ENCODE measurements around the gene POMP.
A peak's percentile ranks its signal among the peaks of the same experiment; 100 is the strongest.

Gene POMP

GRCh38 chr13:28626266-28626665 lies 32.7 kb upstream of the POMP start:
- H3K27me3 Mint-ChIP-seq (ENCODE audit: low read depth), result peaks cover 13% of the 10 kb centered on the region
- H3K4me3 Mint-ChIP-seq, result no peak overlapping the region
- no peak overlapping the region for H3K27ac Mint-ChIP-seq
- H3K4me1 Mint-ChIP-seq (ENCODE audit: low read depth), result peaks cover 6% of the 10 kb centered on the region
- H3K36me3 Mint-ChIP-seq (ENCODE audit: low read depth), result no peaks in the 10 kb centered on the region
- no peaks in the 10 kb centered on the region for H3K9me3 Mint-ChIP-seq

- Mint-ChIP-seq H3K27me3 (ENCODE audit: low read depth) (peaks cover 17% of the 10 kb centered on the region), H3K27ac (no peak overlapping the region), H3K4me3 (no peak overlapping the region), H3K9me3 (no peaks in the 10 kb centered on the region), H3K4me1 (ENCODE audit: low read depth) (peaks cover 6% of the 10 kb centered on the region), H3K36me3 (ENCODE audit: low read depth) (no peaks in the 10 kb centered on the region)
Measured at GRCh38 chr13:28628241-28628640, 30.7 kb upstream of the POMP start.

- Mint-ChIP-seq H3K27ac (no peak overlapping the region), H3K9me3 (no peaks in the 10 kb centered on the region), H3K4me3 (no peak overlapping the region), H3K27me3 (ENCODE audit: low read depth) (peaks cover 27% of the 10 kb centered on the region), H3K4me1 (ENCODE audit: low read depth) (no peaks in the 10 kb centered on the region), H3K36me3 (ENCODE audit: low read depth) (no peaks in the 10 kb centered on the region)
Measured at GRCh38 chr13:28630869-28631268, 28.1 kb upstream of the POMP start.

- no peaks in the 10 kb centered on the region for H3K9me3 Mint-ChIP-seq
- H3K36me3 Mint-ChIP-seq (ENCODE audit: low read depth), result no peaks in the 10 kb centered on the region
- no peak overlapping the region for H3K27ac Mint-ChIP-seq
- H3K4me1 Mint-ChIP-seq (ENCODE audit: low read depth), result peaks cover 4% of the 10 kb centered on the region
- H3K27me3 Mint-ChIP-seq (ENCODE audit: low read depth), result peaks cover 33% of the 10 kb centered on the region
- no peak overlapping the region for H3K4me3 Mint-ChIP-seq
Measured at GRCh38 chr13:28631801-28632200, 27.1 kb upstream of the POMP start.

- no peak overlapping the region for H3K27ac Mint-ChIP-seq
- H3K4me1 Mint-ChIP-seq (ENCODE audit: low read depth), result peaks cover 6% of the 10 kb centered on the region
- H3K36me3 Mint-ChIP-seq (ENCODE audit: low read depth), result no peaks in the 10 kb centered on the region
- H3K9me3 Mint-ChIP-seq, result no peaks in the 10 kb centered on the region
- H3K27me3 Mint-ChIP-seq (ENCODE audit: low read depth), result peaks cover 34% of the 10 kb centered on the region
- no peak overlapping the region for H3K4me3 Mint-ChIP-seq
Measured at GRCh38 chr13:28636069-28636468, 22.9 kb upstream of the POMP start.

GRCh38 chr13:28636677-28637317 lies 22.1 kb upstream of the POMP start:
- Mint-ChIP-seq H3K9me3 (no peaks in the 10 kb centered on the region), H3K4me3 (no peak overlapping the region), H3K27me3 (ENCODE audit: low read depth) (peaks cover 34% of the 10 kb centered on the region), H3K4me1 (ENCODE audit: low read depth) (peaks cover 6% of the 10 kb centered on the region), H3K36me3 (ENCODE audit: low read depth) (no peaks in the 10 kb centered on the region), H3K27ac (peak overlapping the region; percentile 58)

GRCh38 chr13:28637714-28638355 lies 21.1 kb upstream of the POMP start:
- Mint-ChIP-seq H3K9me3 (no peaks in the 10 kb centered on the region), H3K27ac (no peak overlapping the region), H3K4me3 (no peak overlapping the region), H3K27me3 (ENCODE audit: low read depth) (peaks cover 32% of the 10 kb centered on the region), H3K36me3 (ENCODE audit: low read depth) (no peaks in the 10 kb centered on the region), H3K4me1 (ENCODE audit: low read depth) (peaks cover 6% of the 10 kb centered on the region)

GRCh38 chr13:28638756-28639155 lies 20.2 kb upstream of the POMP start:
- Mint-ChIP-seq H3K27me3 (ENCODE audit: low read depth) (peaks cover 31% of the 10 kb centered on the region), H3K4me1 (ENCODE audit: low read depth) (peaks cover 6% of the 10 kb centered on the region), H3K4me3 (no peak overlapping the region), H3K9me3 (no peaks in the 10 kb centered on the region), H3K36me3 (ENCODE audit: low read depth) (no peaks in the 10 kb centered on the region), H3K27ac (no peak overlapping the region)

GRCh38 chr13:28640861-28641599 lies 17.9 kb upstream of the POMP start:
- H3K27ac Mint-ChIP-seq, result no peak overlapping the region
- peaks cover 19% of the 10 kb centered on the region for H3K27me3 Mint-ChIP-seq (ENCODE audit: low read depth)
- H3K9me3 Mint-ChIP-seq, result no peaks in the 10 kb centered on the region
- no peaks in the 10 kb centered on the region for H3K36me3 Mint-ChIP-seq (ENCODE audit: low read depth)
- no peak overlapping the region for H3K4me3 Mint-ChIP-seq
- peaks cover 6% of the 10 kb centered on the region for H3K4me1 Mint-ChIP-seq (ENCODE audit: low read depth)

GRCh38 chr13:28641600-28641926 lies 17.4 kb upstream of the POMP start:
- Mint-ChIP-seq H3K27me3 (ENCODE audit: low read depth) (peaks cover 16% of the 10 kb centered on the region), H3K36me3 (ENCODE audit: low read depth) (no peaks in the 10 kb centered on the region), H3K27ac (no peak overlapping the region), H3K4me1 (ENCODE audit: low read depth) (peaks cover 5% of the 10 kb centered on the region), H3K9me3 (no peaks in the 10 kb centered on the region), H3K4me3 (no peak overlapping the region)

- H3K27ac Mint-ChIP-seq, result no peak overlapping the region
- H3K27me3 Mint-ChIP-seq (ENCODE audit: low read depth), result no peaks in the 10 kb centered on the region
- H3K4me1 Mint-ChIP-seq (ENCODE audit: low read depth), result peaks cover 7% of the 10 kb centered on the region
- H3K36me3 Mint-ChIP-seq (ENCODE audit: low read depth), result peaks cover 8% of the 10 kb centered on the region
- H3K4me3 Mint-ChIP-seq, result no peak overlapping the region
- H3K9me3 Mint-ChIP-seq, result no peaks in the 10 kb centered on the region
Measured at GRCh38 chr13:28650284-28650683, 8.6 kb upstream of the POMP start.

- H3K27ac Mint-ChIP-seq, result no peak overlapping the region
- H3K4me1 Mint-ChIP-seq (ENCODE audit: low read depth), result peaks cover 9% of the 10 kb centered on the region
- no peaks in the 10 kb centered on the region for H3K27me3 Mint-ChIP-seq (ENCODE audit: low read depth)
- H3K4me3 Mint-ChIP-seq, result no peak overlapping the region
- H3K9me3 Mint-ChIP-seq, result no peaks in the 10 kb centered on the region
- H3K36me3 Mint-ChIP-seq (ENCODE audit: low read depth), result peaks cover 8% of the 10 kb centered on the region
Measured at GRCh38 chr13:28651810-28652401, 7.0 kb upstream of the POMP start.

- Mint-ChIP-seq H3K4me3 (no peak overlapping the region), H3K27ac (no peak overlapping the region), H3K4me1 (ENCODE audit: low read depth) (peaks cover 14% of the 10 kb centered on the region), H3K9me3 (no peaks in the 10 kb centered on the region), H3K36me3 (ENCODE audit: low read depth) (peaks cover 10% of the 10 kb centered on the region), H3K27me3 (ENCODE audit: low read depth) (no peaks in the 10 kb centered on the region)
Measured at GRCh38 chr13:28653111-28653510, 5.8 kb upstream of the POMP start.

GRCh38 chr13:28654276-28654675 lies 4.7 kb upstream of the POMP start:
- Mint-ChIP-seq H3K4me3 (no peak overlapping the region), H3K27ac (no peak overlapping the region), H3K4me1 (ENCODE audit: low read depth) (peaks cover 16% of the 10 kb centered on the region), H3K9me3 (no peaks in the 10 kb centered on the region), H3K36me3 (ENCODE audit: low read depth) (peaks cover 10% of the 10 kb centered on the region), H3K27me3 (ENCODE audit: low read depth) (no peaks in the 10 kb centered on the region)

- Mint-ChIP-seq H3K9me3 (no peaks in the 10 kb centered on the region), H3K4me1 (ENCODE audit: low read depth) (peaks cover 25% of the 10 kb centered on the region), H3K27me3 (ENCODE audit: low read depth) (no peaks in the 10 kb centered on the region), H3K4me3 (no peak overlapping the region), H3K36me3 (ENCODE audit: low read depth) (peaks cover 15% of the 10 kb centered on the region), H3K27ac (no peak overlapping the region)
Measured at GRCh38 chr13:28655561-28655960, 3.4 kb upstream of the POMP start.
